Measurements from ENCODE around the gene CIAO2A. TPM values are rescaled to one million over a fixed set of nuclear protein-coding genes. Genes with fewer than 3 reads are reported as not detected.

The CIAO2A gene
- total RNA-seq, 1 experiment from 2014 or later: 89.8 TPM

DNA sequence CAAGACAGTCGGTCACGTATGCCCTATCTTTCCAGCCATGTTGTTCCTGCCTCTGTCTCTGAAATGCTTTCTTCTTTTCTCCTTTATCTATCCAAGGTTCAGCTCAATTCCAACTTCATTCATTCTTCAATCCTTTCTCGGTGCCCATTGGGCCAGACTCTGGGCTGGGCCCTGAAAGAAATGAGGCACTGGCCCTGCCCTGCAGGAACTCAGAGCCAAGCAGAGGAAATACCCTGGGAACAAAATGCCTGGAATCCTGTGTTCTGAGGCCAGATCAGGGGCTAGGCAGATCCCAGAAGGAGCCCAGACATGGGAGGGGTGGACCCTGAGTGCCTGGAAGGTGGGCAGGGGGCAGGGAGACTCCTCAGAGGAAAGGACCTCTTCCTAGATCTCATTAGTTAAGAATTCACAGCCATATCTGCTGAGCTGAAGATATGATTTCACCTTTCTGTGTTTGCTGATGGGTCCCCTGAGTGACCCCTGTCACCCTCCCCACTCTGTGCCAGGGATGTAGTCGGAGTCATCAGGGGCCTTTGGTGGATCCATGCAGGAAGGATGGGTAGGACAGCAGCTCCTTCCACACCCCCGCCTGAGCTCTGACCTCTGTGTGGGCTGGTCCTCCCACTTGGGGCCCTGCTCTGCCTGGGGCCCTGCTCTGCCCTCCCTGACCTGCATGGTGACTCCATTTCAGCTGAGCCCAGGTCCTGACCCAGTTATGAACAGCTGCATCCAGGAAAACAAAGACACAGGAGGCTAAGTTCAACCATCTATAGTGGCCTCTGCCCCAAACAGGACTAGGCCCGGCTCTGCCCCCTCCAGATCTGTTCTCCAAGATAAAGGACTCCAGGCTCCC is 42.0 kb downstream of the CIAO2A start:
- H3K4me3 ChIP-seq (ENCODE audit: low read depth in 2 of 2, low read length in 2 of 2): no peak overlapping the region
- no TSS peak for BruUV-seq (replicated peaks)
- no peaks in the 10 kb centered on the region; the same call in 1 of the 2 replicates for H3K27me3 ChIP-seq (ENCODE audit: control insufficient read depth, insufficient read depth, low read length)
- no peaks in the 10 kb centered on the region for H3K9me3 ChIP-seq (ENCODE audit: control insufficient read depth, insufficient read depth, low read depth, low read length)
- in situ Hi-C loops (cut with HindIII; ENCODE audit: low pct_unique_long_range_greater_than_20kb, low sequenced_read_pairs): no loop called here
- peaks cover 13% of the 10 kb centered on the region for H3K4me1 ChIP-seq (ENCODE audit: control insufficient read depth, insufficient read depth, low read length)
- TF ChIP-seq TCF7L2 (IDR thresholded peaks at IDR 0.05; ENCODE audit: low read depth, low read length) (no peak), SIN3A (IDR thresholded peaks at IDR 0.05; ENCODE audit: borderline replicate concordance, insufficient read depth, low read depth, low read length) (no peak), POLR2AphosphoS5 (IDR thresholded peaks at IDR 0.05; ENCODE audit: low read depth, low read length) (no peak)
- TF ChIP-seq, protein P1, sequence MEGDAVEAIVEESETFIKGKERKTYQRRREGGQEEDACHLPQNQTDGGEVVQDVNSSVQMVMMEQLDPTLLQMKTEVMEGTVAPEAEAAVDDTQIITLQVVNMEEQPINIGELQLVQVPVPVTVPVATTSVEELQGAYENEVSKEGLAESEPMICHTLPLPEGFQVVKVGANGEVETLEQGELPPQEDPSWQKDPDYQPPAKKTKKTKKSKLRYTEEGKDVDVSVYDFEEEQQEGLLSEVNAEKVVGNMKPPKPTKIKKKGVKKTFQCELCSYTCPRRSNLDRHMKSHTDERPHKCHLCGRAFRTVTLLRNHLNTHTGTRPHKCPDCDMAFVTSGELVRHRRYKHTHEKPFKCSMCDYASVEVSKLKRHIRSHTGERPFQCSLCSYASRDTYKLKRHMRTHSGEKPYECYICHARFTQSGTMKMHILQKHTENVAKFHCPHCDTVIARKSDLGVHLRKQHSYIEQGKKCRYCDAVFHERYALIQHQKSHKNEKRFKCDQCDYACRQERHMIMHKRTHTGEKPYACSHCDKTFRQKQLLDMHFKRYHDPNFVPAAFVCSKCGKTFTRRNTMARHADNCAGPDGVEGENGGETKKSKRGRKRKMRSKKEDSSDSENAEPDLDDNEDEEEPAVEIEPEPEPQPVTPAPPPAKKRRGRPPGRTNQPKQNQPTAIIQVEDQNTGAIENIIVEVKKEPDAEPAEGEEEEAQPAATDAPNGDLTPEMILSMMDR (IDR thresholded peaks at IDR 0.05): no peak
- TF ChIP-seq, protein P2, sequence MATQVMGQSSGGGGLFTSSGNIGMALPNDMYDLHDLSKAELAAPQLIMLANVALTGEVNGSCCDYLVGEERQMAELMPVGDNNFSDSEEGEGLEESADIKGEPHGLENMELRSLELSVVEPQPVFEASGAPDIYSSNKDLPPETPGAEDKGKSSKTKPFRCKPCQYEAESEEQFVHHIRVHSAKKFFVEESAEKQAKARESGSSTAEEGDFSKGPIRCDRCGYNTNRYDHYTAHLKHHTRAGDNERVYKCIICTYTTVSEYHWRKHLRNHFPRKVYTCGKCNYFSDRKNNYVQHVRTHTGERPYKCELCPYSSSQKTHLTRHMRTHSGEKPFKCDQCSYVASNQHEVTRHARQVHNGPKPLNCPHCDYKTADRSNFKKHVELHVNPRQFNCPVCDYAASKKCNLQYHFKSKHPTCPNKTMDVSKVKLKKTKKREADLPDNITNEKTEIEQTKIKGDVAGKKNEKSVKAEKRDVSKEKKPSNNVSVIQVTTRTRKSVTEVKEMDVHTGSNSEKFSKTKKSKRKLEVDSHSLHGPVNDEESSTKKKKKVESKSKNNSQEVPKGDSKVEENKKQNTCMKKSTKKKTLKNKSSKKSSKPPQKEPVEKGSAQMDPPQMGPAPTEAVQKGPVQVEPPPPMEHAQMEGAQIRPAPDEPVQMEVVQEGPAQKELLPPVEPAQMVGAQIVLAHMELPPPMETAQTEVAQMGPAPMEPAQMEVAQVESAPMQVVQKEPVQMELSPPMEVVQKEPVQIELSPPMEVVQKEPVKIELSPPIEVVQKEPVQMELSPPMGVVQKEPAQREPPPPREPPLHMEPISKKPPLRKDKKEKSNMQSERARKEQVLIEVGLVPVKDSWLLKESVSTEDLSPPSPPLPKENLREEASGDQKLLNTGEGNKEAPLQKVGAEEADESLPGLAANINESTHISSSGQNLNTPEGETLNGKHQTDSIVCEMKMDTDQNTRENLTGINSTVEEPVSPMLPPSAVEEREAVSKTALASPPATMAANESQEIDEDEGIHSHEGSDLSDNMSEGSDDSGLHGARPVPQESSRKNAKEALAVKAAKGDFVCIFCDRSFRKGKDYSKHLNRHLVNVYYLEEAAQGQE (IDR thresholded peaks at IDR 0.05; ENCODE audit: insufficient read depth in 1 of 2, low read depth in 2 of 2, low read length in 1 of 2): no peak
- DNase-seq (ENCODE audit: low read depth, low spot score) (no peak), ATAC-seq (no peak)
- intact Hi-C loops (cut with micrococcal nuclease; ENCODE audit: unreplicated experiment): no loop called here
- ChIA-PET POLR2A (no interaction called here), CTCF (no interaction called here)
- no peak overlapping the region for H3K27ac ChIP-seq (ENCODE audit: low read length)
- no peaks in the 10 kb centered on the region for H3K36me3 ChIP-seq (ENCODE audit: control insufficient read depth, insufficient read depth, low read length)

GRCh38 chr15:64051093-64051402 is 42.6 kb downstream of the CIAO2A start:
- Histone ChIP-seq H3K4me3 (ENCODE audit: low read depth in 2 of 2, low read length in 2 of 2) (no peak overlapping the region), H3K36me3 (ENCODE audit: control insufficient read depth, insufficient read depth, low read length) (no peaks in the 10 kb centered on the region), H3K27me3 (ENCODE audit: control insufficient read depth, insufficient read depth, low read length) (no peaks in the 10 kb centered on the region; the same call in 1 of the 2 replicates), H3K4me1 (ENCODE audit: control insufficient read depth, insufficient read depth, low read length) (peaks cover 14% of the 10 kb centered on the region), H3K27ac (ENCODE audit: low read length) (no peak overlapping the region), H3K9me3 (ENCODE audit: control insufficient read depth, insufficient read depth, low read depth, low read length) (no peaks in the 10 kb centered on the region)
- POLR2A ChIA-PET: no interaction called here
- no TSS peak for BruUV-seq (replicated peaks)
- intact Hi-C loops (cut with micrococcal nuclease; ENCODE audit: unreplicated experiment): no loop called here
- no peak for ATAC-seq
- CTCF ChIA-PET: no interaction called here
- in situ Hi-C loops (cut with HindIII; ENCODE audit: low pct_unique_long_range_greater_than_20kb, low sequenced_read_pairs): no loop called here
- TF ChIP-seq POLR2AphosphoS5 (IDR thresholded peaks at IDR 0.05; ENCODE audit: low read depth, low read length) (no peak), TCF7L2 (IDR thresholded peaks at IDR 0.05; ENCODE audit: low read depth, low read length) (no peak), SIN3A (IDR thresholded peaks at IDR 0.05; ENCODE audit: borderline replicate concordance, insufficient read depth, low read depth, low read length) (no peak)
- TF ChIP-seq, protein P2 (IDR thresholded peaks at IDR 0.05; ENCODE audit: insufficient read depth in 1 of 2, low read depth in 2 of 2, low read length in 1 of 2): no peak
- TF ChIP-seq, protein P1 (IDR thresholded peaks at IDR 0.05): no peak
- DNase-seq (ENCODE audit: low read depth, low spot score): no peak
